ENCODE data around the gene GAGE10.
"Not testable (repeated sequence)": the region's sequence is repeated elsewhere in the genome, so short reads cannot be mapped to it uniquely, and the experiment has no call there.

Gene GAGE10

DNA sequence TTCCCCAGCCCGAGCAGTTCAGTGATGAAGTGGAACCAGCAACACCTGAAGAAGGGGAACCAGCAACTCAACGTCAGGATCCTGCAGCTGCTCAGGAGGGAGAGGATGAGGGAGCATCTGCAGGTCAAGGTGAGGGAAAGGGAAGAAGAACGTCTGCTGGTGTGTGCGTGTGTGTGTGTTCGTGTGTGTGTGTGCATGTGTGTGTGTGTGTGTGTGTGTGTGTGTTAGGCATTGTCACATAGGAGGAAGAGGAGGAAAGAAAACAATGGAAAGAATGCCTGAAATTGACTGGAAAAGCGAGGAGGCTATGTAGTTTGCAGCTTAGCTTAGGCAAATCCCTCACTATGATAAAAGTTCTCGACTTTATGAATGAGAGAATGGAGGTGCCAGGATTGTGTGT lies 20.3 kb downstream of the GAGE10 start:
- not testable (repeated sequence) for DNase-seq (ENCODE audit: low read depth in 2 of 2)

DNA sequence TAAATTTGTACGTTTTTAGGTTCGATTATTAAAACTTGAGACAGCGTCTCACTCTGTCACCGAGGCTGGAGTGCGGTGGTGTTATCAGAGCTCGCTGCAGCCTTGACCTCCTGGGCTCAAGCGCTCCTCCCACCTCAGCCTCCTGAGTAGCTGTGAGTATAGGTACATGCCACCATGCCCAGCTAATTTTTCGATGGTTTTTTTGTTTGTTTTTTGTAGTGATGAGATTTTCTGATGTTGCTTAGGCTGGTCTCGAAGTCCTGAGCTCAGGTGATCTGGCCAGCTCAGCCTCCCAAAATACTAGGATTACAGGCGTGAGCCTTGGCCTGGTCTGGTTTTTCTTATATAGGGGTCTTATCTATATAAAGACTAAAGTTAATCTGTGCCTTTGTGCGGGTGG lies 27.0 kb downstream of the GAGE10 start:
- not testable (repeated sequence) for DNase-seq (ENCODE audit: low read depth in 2 of 2)

DNA sequence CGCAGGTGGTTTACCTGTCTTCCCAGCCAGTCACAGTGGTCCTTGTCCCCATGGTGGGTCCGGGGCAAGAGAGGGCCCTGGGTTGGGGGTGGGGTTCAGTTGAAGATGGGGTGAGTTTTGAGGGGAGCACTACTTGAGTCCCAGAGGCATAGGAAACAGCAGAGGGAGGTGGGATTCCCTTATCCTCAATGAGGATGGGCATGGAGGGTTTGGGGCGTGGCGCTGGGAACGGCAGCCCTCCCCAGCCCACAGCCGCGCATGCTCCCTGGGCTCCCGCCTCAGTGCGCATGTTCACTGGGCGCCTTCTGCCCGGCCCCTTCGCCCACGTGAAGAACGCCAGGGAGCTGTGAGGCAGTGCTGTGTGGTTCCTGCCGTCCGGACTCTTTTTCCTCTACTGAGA lies 27.8 kb downstream of the GAGE10 start, which contains the start of gene GAGE13:
GAGE13 (plus strand) TSS at position 301 of the 400 bp plus-strand sequence. CDS start 1,156 bp downstream, outside the sequence.
- not testable (repeated sequence) for DNase-seq (ENCODE audit: low read depth in 2 of 2)

DNA sequence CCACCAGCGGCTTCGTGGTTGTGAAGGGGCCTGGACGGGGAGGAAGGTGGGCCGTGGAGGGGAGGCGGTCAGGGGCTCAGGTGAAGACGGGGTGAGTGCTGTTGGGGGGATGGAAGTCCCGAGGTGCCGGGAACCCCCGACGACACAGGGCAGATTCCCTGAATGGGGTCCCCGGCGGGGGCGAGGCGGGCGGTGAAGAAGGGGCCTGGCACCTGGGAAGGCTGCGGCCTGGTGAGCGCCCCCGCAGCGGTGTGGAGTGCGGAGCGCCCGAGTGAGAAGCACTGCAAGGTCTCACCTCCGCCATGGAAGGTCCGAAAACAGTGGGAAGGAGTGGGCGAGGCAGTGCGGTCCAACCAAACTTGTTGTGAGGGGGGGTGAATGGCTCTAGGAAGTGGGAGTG lies 28.4 kb downstream of the GAGE10 start:
- not testable (repeated sequence) for DNase-seq (ENCODE audit: low read depth in 2 of 2)

DNA sequence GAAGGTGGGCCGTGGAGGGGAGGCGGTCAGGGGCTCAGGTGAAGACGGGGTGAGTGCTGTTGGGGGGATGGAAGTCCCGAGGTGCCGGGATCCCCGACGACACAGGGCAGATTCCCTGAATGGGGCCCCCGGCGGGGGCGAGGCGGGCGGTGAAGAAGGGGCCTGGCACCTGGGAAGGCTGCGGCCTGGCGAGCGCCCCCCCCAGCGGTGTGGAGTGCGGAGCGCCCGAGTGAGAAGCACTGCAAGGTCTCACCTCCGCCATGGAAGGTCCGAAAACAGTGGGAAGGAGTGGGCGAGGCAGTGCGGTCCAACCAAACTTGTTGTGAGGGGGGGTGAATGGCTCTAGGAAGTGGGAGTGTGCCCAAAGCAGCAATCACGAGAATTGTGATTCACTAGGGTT lies 38.0 kb downstream of the GAGE10 start:
- not testable (repeated sequence) for DNase-seq (ENCODE audit: low read depth in 2 of 2)

DNA sequence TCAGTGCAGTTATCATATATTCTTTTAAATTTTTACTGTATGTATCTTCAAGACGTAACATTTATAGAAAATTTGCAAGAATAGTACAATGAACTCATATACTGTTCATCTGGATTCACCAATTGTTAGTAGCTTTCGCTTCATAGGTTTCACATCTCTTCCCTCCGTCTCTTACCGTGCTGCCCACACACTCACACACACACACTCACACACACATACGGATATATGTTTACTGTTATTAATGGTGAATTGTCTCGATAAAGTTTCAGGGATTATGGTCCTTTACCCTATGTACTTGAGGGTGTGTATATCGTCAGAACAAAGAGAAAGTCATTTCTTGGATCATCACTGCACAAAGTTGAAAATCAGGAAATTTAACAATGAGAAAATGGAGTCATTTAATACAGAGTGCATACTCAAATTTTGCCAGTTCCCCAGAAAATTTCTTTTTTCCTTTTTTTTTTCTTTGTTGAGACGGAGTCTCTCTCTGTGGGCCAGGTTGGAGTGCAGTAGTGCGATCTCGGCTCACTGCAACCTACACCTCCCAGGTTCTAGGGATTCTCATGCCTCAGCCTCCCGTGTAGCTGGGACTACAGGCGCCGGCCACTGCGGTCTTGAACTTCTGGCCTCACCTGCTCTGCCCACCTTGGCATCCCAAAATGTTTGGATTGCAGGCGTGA lies 41.2 kb downstream of the GAGE10 start:
- DNase-seq (ENCODE audit: low read depth in 2 of 2), result not testable (repeated sequence)

DNA sequence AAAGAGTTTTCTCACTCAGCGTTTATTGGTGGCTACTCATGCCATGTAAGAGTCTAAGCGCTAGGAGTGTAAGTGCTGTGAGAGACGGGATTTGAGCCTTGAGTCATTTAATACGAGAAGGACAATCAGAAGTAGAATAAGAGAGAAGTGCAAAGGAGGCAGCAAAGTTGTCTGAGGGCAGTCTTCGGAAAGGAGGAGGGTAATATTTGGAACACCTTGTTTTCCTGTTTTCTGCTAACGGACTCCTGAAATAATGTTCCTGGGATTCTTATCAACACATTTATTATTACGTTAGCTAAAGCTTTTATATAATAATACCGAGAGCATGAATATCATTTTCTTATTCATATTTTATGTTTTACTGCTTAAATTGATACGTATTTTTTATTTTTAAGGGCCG lies 42.0 kb downstream of the GAGE10 start:
- DNase-seq (ENCODE audit: low read depth in 2 of 2), result not testable (repeated sequence)

DNA sequence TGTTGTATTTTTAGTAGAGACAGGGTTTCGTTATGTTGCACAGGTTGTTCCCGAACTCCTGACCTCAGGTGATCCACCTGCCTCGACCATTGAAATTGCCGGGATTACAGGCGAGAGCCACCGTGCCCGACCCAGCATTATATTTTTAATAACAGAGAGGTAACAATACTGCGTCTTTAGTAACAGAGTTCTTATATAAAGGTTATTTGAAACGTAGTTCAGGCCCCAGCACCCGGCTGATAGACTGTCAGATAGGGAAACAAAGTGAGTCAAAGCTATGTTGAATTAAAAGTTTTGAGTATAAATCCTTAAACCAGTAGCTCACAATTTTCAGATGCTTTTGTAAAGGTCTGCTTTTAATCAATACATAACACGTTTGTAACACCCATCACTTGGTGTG lies 42.7 kb downstream of the GAGE10 start:
- not testable (repeated sequence) for DNase-seq (ENCODE audit: low read depth in 2 of 2)
